HPDE6-E6E7 (cell line): ENCODE data around the gene ERP29.
A peak's percentile ranks its signal among the peaks of the same experiment; 100 is the strongest.
"Not testable (repeated sequence)": the region's sequence is repeated elsewhere in the genome, so short reads cannot be mapped to it uniquely, and the experiment has no call there.

Source experiments
- DNase-seq: peaks from one replicate; pipeline ENCODE4 v3.0.0; 2011; ENCODE audit warnings: missing footprints; ENCODE audit errors: extremely low spot score

The ERP29 gene

GRCh38 chr12:112012775-112013600, at the start of gene ERP29, which contains the start of gene TMEM116:
Gene ERP29 (plus strand): TSS chr12:112013426. CDS start chr12:112013466, 40 bp downstream.
Gene TMEM116 (minus strand): TSS chr12:112013165. CDS start chr12:112005270, 7,895 bp downstream.
- DNase-seq = peak; percentile 99

DNA sequence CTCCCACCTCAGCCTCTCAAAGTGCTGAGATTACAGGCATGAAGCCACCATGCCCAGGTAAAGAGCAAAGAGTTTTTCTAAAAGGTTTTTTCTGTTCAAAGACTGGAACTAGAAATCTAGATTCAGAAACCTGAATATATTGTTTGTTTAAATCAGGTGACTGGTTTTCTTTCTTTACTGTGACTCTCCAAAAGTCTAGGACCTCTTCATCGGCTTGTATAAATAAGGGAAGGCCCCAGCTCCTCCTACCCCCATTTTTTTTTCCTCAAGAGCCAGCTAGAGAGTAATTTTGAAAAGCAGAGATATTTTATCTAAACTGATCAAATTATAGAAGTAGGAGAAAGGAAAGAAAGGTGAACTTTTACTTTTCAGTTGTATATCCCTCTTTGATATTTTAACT, 48.3 kb upstream of the ERP29 start:
- DNase-seq = no peak

DNA sequence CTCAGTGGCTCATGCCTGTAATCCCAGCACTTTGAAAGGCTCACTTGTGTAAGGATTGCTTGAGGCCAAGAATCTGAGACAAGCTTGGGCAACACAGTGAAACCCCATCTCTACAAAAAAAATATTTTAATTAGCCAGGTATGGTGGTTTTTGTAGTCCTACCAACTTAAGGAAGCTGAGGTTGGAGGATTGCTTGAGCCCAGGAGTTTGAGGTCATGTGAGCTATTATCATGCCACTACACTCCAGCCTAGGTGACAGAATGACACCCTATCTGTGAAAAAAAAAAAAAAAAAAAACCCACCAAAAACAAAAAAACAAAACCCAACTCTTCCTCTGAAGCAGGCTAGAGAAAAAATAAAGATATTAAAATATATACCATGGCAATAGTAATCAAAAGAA, 41.4 kb upstream of the ERP29 start:
- no peak for DNase-seq

DNA sequence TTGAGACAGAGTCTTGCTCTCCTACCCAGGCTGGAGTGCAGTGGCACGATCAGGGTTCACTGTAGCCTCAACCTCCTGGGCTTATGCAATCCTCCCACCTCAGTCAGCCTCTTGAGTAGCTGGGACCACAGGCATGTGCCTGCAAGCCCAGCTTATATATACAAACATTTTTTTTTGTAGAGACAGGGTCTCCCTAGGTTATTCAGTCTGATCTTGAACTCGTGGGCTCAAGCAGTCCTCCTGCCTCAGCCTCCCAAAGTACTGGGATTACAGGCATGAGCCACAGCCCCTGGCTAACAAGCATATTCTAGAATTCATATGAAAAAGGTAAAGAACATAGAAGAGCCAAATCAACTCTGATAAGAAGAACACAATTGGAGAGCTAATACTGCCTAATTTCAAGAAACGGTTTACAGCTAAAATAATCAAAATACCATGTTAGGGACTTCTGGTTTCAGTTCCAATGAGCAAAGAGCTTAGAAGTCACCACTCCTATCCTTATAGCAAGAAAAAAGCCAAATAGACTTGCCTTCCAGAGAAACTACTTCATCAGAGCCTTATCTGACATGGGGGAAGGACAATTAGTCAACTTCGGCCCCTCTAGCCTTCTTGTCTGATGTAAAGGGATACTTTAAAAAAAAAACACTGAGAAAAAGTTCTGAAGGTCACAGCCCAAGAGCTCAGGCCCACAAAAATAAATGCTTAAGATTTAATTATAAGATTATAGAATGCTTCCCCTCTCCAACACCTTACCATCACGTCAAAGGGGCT, 37.9 kb upstream of the ERP29 start:
- DNase-seq = no peak

- DNase-seq = no peak
Observed at GRCh38 chr12:111976291-111976690, 36.9 kb upstream of the ERP29 start.

- no peak for DNase-seq
Observed at GRCh38 chr12:111976860-111977259, 36.4 kb upstream of the ERP29 start.

GRCh38 chr12:111978545-111978944, 34.7 kb upstream of the ERP29 start:
- DNase-seq = no peak

- no peak for DNase-seq
Observed at GRCh38 chr12:111980598-111980997, 32.6 kb upstream of the ERP29 start.

DNA sequence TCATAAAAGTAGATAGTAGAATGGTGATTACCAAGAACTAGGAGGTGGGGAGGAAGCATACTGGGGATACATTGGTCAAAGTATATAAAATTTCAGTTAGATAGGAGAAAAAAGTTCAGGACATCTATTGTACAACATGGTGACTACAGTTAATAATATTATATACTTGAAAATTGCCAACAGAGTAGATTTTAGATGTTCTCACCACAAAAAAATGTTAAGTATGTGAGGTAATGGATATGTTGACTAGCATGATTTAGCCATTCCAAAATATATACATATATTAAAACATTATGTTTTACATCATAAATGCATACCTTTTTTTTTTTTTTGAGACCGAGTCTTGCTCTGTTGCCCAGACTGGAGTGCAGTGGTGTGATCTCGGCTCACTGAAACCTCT, 31.2 kb upstream of the ERP29 start:
- DNase-seq = no peak

DNA sequence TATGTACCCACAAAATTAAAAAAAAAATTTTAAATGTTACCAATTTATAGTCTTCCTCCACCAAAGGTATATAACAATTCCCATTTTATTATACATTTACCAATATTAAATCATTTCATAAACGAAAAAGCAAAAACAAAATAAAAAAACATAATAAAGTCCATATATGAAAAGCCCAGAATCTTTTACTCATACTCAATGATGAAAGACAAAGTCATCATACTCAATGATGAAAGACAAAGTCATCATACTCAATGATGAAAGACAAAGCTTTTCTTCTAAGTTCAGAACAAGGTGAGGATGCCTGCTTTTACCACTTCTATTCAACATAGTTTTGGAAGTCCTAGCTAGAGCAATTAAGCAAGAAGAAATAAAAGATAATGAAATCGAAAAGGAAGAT, 28.4 kb upstream of the ERP29 start:
- DNase-seq = no peak

GRCh38 chr12:111991535-111991934, 21.7 kb upstream of the ERP29 start:
- DNase-seq = no peak

GRCh38 chr12:111991946-111992345, 21.3 kb upstream of the ERP29 start:
- DNase-seq = no peak

DNA sequence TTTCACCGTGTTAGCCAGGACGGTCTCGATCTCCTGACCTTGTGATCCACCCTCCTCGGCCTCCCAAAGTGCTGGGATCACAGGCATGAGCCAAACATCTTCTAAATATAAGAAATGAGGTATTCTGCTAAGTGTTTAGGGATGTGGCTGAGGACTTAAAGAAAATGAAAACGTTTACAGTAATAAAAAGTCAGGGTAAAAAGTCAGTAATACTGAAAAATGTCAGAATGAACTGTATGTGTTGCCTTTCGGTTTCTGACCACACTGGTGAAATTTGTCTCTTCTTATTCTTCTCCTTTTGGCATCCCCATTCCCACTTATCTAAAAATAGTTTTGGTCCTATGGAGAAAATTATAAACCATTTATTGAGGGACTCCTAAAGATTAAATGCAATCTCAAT, 20.8 kb upstream of the ERP29 start:
- no peak for DNase-seq

GRCh38 chr12:111993292-111994150, 19.7 kb upstream of the ERP29 start:
- DNase-seq = no peak

GRCh38 chr12:111994211-111995111, 18.8 kb upstream of the ERP29 start:
- not testable (repeated sequence) for DNase-seq

GRCh38 chr12:111995782-111996480, 17.3 kb upstream of the ERP29 start:
- DNase-seq = no peak

DNA sequence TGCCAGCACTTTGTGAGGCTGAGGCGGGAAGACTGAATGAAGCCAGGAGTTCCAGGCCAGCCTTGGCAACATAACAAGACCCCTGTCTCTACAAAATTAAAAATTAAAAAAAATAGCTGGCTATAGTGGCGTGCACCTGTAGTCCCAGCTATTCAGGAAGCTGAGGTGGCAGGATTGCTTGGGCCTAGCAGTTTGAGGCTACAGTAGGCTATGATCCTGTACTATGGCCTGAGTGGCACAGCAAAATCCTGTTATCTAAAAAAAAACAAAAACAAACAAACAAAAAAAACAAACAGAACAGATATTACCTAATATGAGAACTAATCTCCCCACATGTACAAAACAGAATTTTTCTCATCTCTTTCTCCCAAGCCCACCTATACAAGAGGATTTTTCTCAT, 15.9 kb upstream of the ERP29 start:
- no peak for DNase-seq

GRCh38 chr12:111998015-111998414, 15.2 kb upstream of the ERP29 start:
- no peak for DNase-seq

DNA sequence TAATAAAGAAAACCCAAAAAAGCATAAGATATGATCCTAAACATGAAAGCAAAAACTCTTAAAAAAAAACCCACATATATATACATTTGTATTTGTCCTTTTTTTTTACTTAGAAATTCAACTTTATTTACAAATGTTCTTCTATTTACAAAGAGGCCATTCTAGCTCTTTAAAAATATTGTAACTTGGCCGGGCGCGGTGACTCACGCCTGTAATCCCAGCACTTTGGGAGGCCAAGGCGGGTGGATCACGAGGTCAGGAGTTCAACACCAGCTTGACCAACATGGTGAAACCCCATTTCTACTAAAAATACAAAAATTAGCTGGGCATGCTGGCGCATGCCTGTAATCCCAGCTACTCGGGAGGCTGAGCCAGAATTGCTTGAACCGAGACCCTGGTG, 14.1 kb upstream of the ERP29 start:
- DNase-seq = not testable (repeated sequence)

- DNase-seq = no peak
Observed at GRCh38 chr12:112000820-112001219, 12.4 kb upstream of the ERP29 start.
